ENCODE results near the gene MICAL1.

The MICAL1 gene

DNA sequence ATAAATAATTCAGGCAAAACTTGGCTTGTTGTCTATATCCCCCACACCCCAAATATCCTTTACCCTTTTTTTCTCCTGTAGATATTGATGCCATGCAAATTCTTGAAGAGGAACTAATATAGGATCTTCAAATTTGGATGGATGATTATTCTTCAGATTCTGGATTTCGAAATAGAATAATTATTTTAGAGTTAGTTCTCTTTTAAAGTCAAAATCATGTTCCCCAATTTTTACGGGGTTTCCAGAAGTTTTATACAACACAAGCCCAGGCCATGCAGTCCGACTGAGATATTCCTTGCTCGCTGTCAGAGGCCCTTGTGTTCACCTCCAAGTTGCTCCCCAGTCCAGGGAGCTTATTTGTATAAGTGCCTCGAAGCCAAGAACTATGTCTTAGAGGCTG is 19.5 kb downstream of the MICAL1 start:
- no peak for DNase-seq (ENCODE audit: low read depth in 2 of 3, low spot score in 2 of 3)

DNA sequence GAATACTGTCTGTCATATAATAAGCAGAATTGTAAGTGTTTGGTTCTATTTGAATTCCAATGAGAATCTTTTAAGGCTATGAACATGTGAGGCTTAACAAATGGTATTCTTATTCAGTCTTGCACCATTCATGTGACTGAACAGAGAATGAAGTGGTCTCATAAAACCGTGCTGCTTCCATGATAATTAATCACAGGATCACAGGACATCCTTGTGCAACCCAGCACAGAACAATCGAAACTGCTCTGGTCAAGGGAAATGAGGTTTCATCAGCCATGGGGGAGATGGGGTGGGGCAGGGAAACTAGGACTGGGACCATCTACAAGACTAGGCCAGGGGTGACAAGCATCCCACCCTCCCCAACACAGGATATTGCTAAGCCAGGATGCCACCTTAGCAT is 21.1 kb downstream of the MICAL1 start:
- no peak for DNase-seq (ENCODE audit: low read depth in 2 of 3, low spot score in 2 of 3)

- DNase-seq (ENCODE audit: low read depth in 2 of 3, low spot score in 2 of 3): no peak
Measured at GRCh38 chr6:109429496-109429895, 26.1 kb downstream of the MICAL1 start.

DNA sequence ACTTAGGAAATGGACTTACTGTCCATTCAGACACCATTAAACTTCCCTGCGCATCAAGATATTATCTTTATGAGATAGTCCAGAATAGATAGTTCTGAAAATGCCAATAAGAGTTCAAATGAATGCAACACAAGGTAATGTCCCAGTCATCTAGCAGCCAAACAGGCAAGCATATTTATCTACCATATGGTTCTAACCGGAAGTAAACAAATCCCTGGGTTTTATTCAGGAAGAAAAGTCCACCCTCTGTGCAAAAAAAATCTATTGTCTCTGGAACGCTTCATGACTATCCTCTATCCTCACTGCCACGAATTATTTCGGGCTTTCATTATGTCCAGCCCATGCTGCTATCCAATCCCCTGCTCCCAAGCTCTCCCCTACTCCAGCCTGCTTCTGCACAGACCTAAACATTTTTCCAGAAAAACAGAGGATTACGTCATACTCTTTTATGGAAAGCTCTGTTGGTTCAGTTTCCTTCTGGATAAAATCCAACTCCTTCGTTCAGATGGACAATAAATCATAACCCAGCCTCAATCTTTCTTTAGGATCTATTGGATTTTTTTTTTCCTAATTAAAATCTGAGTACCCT is 26.6 kb downstream of the MICAL1 start:
- DNase-seq (ENCODE audit: low read depth in 2 of 3, low spot score in 2 of 3): no peak

DNA sequence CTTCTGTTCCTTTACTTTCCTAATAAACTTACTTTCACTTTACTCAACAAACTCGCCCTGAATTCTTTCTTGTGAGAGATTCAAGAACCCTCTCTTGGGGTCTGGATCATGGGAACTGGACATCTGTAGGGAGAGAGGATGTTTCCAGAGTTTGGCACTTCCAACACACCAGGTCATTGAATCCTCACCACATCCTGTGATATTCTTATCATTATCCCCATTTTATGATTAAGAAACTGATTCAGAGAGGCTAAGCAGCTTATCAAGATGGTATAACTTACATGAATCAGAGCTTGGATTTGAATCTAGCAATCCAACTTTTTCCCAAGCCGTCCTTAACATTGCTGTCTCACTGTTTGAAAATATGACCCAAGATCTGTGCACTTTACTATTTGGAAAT is 30.6 kb downstream of the MICAL1 start:
- no peak for DNase-seq (ENCODE audit: low read depth in 2 of 3, low spot score in 2 of 3)

DNA sequence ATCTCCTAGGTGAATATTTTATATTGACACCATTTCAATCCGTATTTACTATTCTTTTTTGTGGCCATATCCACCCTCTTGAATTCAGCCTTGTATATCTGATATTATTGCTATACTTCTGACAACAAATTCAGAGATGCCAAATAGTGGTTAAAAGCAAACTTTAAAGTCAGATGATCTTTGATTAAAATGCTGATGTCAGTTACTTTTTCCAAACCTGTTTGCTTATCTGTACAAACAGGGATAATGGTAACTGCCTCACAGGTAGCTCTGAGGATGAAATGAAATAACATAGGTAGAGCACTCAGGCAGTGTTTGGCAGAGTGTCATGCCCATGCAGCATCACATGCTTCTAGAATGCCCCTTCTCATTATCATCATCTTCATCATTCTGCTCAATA is 34.4 kb downstream of the MICAL1 start:
- no peak for DNase-seq (ENCODE audit: low read depth in 2 of 3, low spot score in 2 of 3)

GRCh38 chr6:109420751-109421150 is 34.8 kb downstream of the MICAL1 start:
- no peak for DNase-seq (ENCODE audit: low read depth in 2 of 3, low spot score in 2 of 3)

GRCh38 chr6:109417646-109418045 is 37.9 kb downstream of the MICAL1 start:
- no peak for DNase-seq (ENCODE audit: low read depth in 2 of 3, low spot score in 2 of 3)

- DNase-seq (ENCODE audit: low read depth in 2 of 3, low spot score in 2 of 3): no peak
Measured at GRCh38 chr6:109411034-109411433, 44.5 kb downstream of the MICAL1 start.

DNA sequence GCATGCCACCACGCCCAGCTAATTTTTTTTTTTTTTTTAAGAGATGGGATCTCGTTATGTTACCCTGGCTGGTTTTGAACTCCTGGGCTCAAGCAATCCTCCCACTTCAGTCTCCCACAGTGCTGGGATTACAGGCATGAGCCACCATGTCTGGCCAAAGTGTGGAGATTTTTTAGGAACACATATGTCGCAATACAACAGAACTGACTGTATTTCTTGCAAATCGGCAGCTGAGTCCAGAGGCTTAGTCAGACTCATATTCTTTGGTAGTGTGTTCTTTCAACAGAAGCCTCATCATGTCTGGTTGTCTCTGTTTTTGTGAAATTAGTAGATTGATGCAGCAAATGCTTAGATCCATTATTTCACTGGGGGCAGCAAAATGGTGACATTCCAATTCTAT is 49.4 kb downstream of the MICAL1 start:
- no peak for DNase-seq (ENCODE audit: low read depth in 2 of 3, low spot score in 2 of 3)

DNA sequence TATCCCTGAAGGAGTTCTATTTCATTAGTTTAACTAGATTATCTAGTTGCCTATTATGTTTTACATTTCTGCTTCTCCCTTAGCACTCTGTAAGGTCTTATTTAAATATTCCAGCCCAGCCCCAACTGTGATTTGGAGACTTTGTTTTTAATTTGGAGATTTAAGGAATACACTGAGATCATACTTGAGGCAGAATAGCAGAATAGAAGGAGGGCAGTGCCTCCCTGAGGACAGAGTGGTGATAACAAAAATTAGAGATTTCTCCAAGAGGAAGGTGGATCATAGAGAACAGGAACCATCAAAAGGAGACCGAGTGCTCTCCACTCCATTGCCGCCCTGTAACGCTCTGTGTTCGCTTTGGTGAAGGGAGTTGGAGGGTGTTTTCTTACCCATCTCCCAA is 58.6 kb downstream of the MICAL1 start:
- no peak for DNase-seq (ENCODE audit: low read depth in 2 of 3, low spot score in 2 of 3)

- DNase-seq (ENCODE audit: low read depth in 2 of 3, low spot score in 2 of 3): no peak
Measured at GRCh38 chr6:109396046-109396718, 59.4 kb downstream of the MICAL1 start.
